NB4 (cell line): Measurements from ENCODE around the gene SULT1A1.

ENCODE experiments used
- POLR2A ChIP-seq: IDR thresholded peaks from 2 replicates; pipeline ENCODE4 v1.6.1; 2011; ENCODE audit warnings: mild to moderate bottlenecking; ENCODE audit not compliant: insufficient read length; ENCODE audit errors: extremely low read depth
- TF ChIP-seq, protein P1 (sequence below): IDR thresholded peaks from one replicate; pipeline ENCODE4 v1.5.1; 2012; ENCODE audit warnings: low read depth, low read length

- TF ChIP-seq, protein P1, sequence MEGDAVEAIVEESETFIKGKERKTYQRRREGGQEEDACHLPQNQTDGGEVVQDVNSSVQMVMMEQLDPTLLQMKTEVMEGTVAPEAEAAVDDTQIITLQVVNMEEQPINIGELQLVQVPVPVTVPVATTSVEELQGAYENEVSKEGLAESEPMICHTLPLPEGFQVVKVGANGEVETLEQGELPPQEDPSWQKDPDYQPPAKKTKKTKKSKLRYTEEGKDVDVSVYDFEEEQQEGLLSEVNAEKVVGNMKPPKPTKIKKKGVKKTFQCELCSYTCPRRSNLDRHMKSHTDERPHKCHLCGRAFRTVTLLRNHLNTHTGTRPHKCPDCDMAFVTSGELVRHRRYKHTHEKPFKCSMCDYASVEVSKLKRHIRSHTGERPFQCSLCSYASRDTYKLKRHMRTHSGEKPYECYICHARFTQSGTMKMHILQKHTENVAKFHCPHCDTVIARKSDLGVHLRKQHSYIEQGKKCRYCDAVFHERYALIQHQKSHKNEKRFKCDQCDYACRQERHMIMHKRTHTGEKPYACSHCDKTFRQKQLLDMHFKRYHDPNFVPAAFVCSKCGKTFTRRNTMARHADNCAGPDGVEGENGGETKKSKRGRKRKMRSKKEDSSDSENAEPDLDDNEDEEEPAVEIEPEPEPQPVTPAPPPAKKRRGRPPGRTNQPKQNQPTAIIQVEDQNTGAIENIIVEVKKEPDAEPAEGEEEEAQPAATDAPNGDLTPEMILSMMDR: no peak
- TF ChIP-seq POLR2A: no peak
Observed at GRCh38 chr16:28596840-28597691, 12.8 kb downstream of the SULT1A1 start, which contains the start of gene SULT1A2.
